AG04449 (cell line): Measurements from ENCODE around the gene CETN1.

Experiments
- CTCF ChIA-PET: fragments of 350-600 bp; formaldehyde crosslinking; extraction: SDS; loops from one replicate; lab custom pipeline; 2021; ENCODE audit warnings: antibody characterized with exemption; lab: Yijun Ruan, JAX
- POLR2A ChIA-PET: fragments of 400-600, 350-600 bp; formaldehyde crosslinking; extraction: SDS; loops from one replicate; lab custom pipeline; 2020; ENCODE audit warnings: antibody characterized with exemption, inconsistent platforms; lab: Yijun Ruan, JAX
- DNase-seq: peaks from one replicate; pipeline ENCODE4 v3.0.0-alpha.2; 2010; ENCODE audit warnings: low read depth, low spot score
- H3K4me3 ChIP-seq: 2 replicates; pipeline ENCODE4 v1.5.1; 2011; ENCODE audit warnings: low read depth, mild to moderate bottlenecking, control low read depth, low read length
- CTCF ChIP-seq: IDR thresholded peaks from one replicate; pipeline ENCODE4 v1.5.1; 2011; ENCODE audit warnings: mild to moderate bottlenecking, moderate library complexity, low read length, control low read depth, inconsistent platforms; ENCODE audit not compliant: insufficient read depth; ENCODE audit errors: missing control alignments

Gene CETN1

GRCh38 chr18:600107-600506, 19.9 kb downstream of the CETN1 start:
- no peak for DNase-seq
- TF ChIP-seq CTCF, result no peak
- H3K4me3 ChIP-seq, result no peak overlapping the region
- POLR2A ChIA-PET, result no interaction called here
- CTCF ChIA-PET, result no interaction called here

- POLR2A ChIA-PET, result no interaction called here
- TF ChIP-seq CTCF, result no peak
- no peak overlapping the region for H3K4me3 ChIP-seq
- DNase-seq, result no peak
- CTCF ChIA-PET, result interaction anchor here (1.2 to 1.6 kb wide), 3 partner anchors 18 to 312 kb away, joined by 3 to 5 read pairs (median 4); no protein-coding TSS in a partner anchor
Measured at GRCh38 chr18:604771-605170, 24.6 kb downstream of the CETN1 start.

GRCh38 chr18:607930-608329, 27.8 kb downstream of the CETN1 start:
- POLR2A ChIA-PET, result interaction anchor here (0.6 kb wide), 1 partner anchor 212 kb away, joined by 3 read pairs; no protein-coding TSS in a partner anchor
- no peak overlapping the region for H3K4me3 ChIP-seq
- DNase-seq, result no peak
- CTCF ChIA-PET, result interaction anchor here (1.1 to 3.0 kb wide), 2 partner anchors 16 to 315 kb away, joined by 3 to 14 read pairs; no protein-coding TSS in a partner anchor
- no peak for TF ChIP-seq CTCF

GRCh38 chr18:610214-610928, 30.2 kb downstream of the CETN1 start:
- no peak overlapping the region for H3K4me3 ChIP-seq
- CTCF ChIA-PET, result interaction anchor here (1.4 to 2.3 kb wide), 4 partner anchors 13 to 319 kb away, joined by 3 to 14 read pairs (median 5); no protein-coding TSS in a partner anchor
- no peak for DNase-seq
- no peak for TF ChIP-seq CTCF
- POLR2A ChIA-PET, result no interaction called here

- no peak for TF ChIP-seq CTCF
- DNase-seq, result no peak
- POLR2A ChIA-PET, result no interaction called here
- H3K4me3 ChIP-seq, result no peak overlapping the region
- CTCF ChIA-PET, result interaction anchor here (1.4 to 2.3 kb wide), 2 partner anchors 11 to 218 kb away, joined by 4 to 14 read pairs; no protein-coding TSS in a partner anchor
Measured at GRCh38 chr18:612156-612555, 32.0 kb downstream of the CETN1 start.

GRCh38 chr18:614193-614592, 34.0 kb downstream of the CETN1 start:
- no peak for DNase-seq
- ChIA-PET CTCF (interaction anchor here (1.1 to 12.6 kb wide), 6 partner anchors 11 to 325 kb away, joined by 3 to 242 read pairs (median 10); no protein-coding TSS in a partner anchor), POLR2A (no interaction called here)
- H3K4me3 ChIP-seq, result no peak overlapping the region
- TF ChIP-seq CTCF, result no peak
